Vagina (tissue), 2 donors: ENCODE results near the gene DNAAF5. TPM values are rescaled to one million over a fixed set of nuclear protein-coding genes. Genes with fewer than 3 reads are reported as not detected.

Source experiments
- DNase-seq, 2 donors: peaks; one replicate each; pipeline ENCODE4 v3.0.0-alpha.2; 2017; ENCODE audit errors: extremely low spot score in 2 of 2
- H3K27ac ChIP-seq: fragments of 200-600 bp; sonication (generic); one replicate; pipeline ENCODE4 v1.5.1; 2019
- H3K27me3 ChIP-seq: fragments of 200-600 bp; sonication (generic); one replicate; pipeline ENCODE4 v1.5.1; 2019
- H3K36me3 ChIP-seq, 2 donors: fragments of 200-600 bp; sonication (generic); one replicate each; pipeline ENCODE4 v1.5.1; 2017 to 2019
- H3K4me1 ChIP-seq: fragments of 200-600 bp; sonication (generic); one replicate; pipeline ENCODE4 v1.5.1; 2019
- H3K4me3 ChIP-seq, 2 donors: fragments of 200-600 bp; sonication (generic); 1 replicate in 1 of 2; 2 replicates in 1 of 2; pipeline ENCODE4 v1.5.1; 2016 to 2019
- H3K9me3 ChIP-seq: fragments of 200-600 bp; sonication (generic); one replicate; pipeline ENCODE4 v1.5.1; 2019
- POLR2A ChIP-seq, 2 donors: fragments of 450-650 bp; IDR thresholded peaks; one replicate each; pipeline ENCODE4 v1.6.1; 2017; ENCODE audit warnings: antibody characterized with exemption in 2 of 2, mild to moderate bottlenecking in 2 of 2, moderate library complexity in 2 of 2
- POLR2AphosphoS5 ChIP-seq, 2 donors: sonication (generic); formaldehyde crosslinking; IDR thresholded peaks; one replicate each; pipeline ENCODE4 v1.9.0; 2017; ENCODE audit warnings: antibody characterized with exemption in 2 of 2, mild to moderate bottlenecking in 2 of 2, low read depth in 1 of 2; ENCODE audit not compliant: insufficient read depth in 1 of 2
- intact Hi-C: fragments of 100-400 bp; cut with DNase I; formaldehyde crosslinking; loops from one replicate; pipeline ENCODE4 v1.15.1; 2023
- total RNA-seq: library from RNA; depleted of rRNA; stranded (reverse); fragments of >200 nt; gene quantifications from one replicate; pipeline ENCODE4 v1.2.3, GENCODE V29; 2016
- TF ChIP-seq, protein P1 (sequence below), 3 experiments: fragments of 450-650 bp in 2 of 3; fragments of 200-600 bp in 1 of 3; sonication (generic) in 1 of 3; IDR thresholded peaks; one replicate each; pipeline ENCODE4 v1.5.1; 2017 to 2019; ENCODE audit warnings: antibody characterized with exemption in 3 of 3, mild to moderate bottlenecking in 2 of 3, moderate library complexity in 2 of 3

Gene DNAAF5
- total RNA-seq, 1 donor from 2014 or later = 29.7 TPM

DNA sequence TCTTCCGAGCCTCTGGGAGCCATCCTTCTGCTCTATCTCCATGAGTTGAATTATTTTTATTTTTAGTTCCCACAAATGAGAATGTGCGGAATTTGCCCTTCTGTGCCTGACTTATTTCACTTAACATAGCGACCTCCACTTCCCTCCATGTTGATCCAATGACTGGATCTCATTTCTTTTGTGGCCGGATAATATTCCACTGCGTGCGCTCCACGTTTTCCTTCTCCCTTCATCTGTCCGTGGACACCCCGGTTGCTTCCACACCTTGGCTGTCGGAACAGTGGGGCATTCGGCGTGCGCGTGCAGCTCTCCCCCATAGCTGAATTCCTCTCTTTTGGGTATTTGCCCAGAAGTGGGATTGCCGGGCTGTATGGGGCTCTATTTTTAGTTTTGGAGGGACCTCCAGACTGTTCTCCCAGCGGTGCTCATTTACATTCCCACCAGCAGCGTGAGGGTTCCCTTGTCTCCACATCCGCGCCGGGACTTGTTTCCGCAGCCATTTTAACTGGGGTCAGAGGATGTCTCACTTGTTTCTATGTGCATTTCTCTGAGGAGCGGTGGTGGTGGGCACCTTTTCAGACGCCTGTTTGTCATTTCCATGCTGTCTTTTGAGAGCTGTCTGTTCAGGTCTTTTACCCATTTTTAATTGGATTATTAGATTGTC lies 54.8 kb downstream of the DNAAF5 start:
- no peaks in the 10 kb centered on the region for H3K27me3 ChIP-seq
- H3K4me3 ChIP-seq = no peak overlapping the region
- no peaks in the 10 kb centered on the region for H3K9me3 ChIP-seq
- TF ChIP-seq POLR2A (IDR thresholded peaks at IDR 0.05) = no peak
- no peak for TF ChIP-seq POLR2AphosphoS5 (IDR thresholded peaks at IDR 0.05; ENCODE audit: insufficient read depth in 1 of 2, low read depth in 1 of 2)
- TF ChIP-seq, protein P1, sequence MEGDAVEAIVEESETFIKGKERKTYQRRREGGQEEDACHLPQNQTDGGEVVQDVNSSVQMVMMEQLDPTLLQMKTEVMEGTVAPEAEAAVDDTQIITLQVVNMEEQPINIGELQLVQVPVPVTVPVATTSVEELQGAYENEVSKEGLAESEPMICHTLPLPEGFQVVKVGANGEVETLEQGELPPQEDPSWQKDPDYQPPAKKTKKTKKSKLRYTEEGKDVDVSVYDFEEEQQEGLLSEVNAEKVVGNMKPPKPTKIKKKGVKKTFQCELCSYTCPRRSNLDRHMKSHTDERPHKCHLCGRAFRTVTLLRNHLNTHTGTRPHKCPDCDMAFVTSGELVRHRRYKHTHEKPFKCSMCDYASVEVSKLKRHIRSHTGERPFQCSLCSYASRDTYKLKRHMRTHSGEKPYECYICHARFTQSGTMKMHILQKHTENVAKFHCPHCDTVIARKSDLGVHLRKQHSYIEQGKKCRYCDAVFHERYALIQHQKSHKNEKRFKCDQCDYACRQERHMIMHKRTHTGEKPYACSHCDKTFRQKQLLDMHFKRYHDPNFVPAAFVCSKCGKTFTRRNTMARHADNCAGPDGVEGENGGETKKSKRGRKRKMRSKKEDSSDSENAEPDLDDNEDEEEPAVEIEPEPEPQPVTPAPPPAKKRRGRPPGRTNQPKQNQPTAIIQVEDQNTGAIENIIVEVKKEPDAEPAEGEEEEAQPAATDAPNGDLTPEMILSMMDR (IDR thresholded peaks at IDR 0.05) = no peak
- H3K36me3 ChIP-seq = peaks cover 0 to 21% of the 10 kb centered on the region in 2 donors
- peaks cover 9% of the 10 kb centered on the region for H3K4me1 ChIP-seq
- intact Hi-C loops = no loop called here
- no peak for DNase-seq
- H3K27ac ChIP-seq = no peak overlapping the region

- no peak overlapping the region for H3K4me3 ChIP-seq
- peaks cover 0 to 14% of the 10 kb centered on the region in 2 donors for H3K36me3 ChIP-seq
- intact Hi-C loops = no loop called here
- H3K27ac ChIP-seq = no peak overlapping the region
- H3K27me3 ChIP-seq = no peaks in the 10 kb centered on the region
- no peaks in the 10 kb centered on the region for H3K9me3 ChIP-seq
- peaks cover 14% of the 10 kb centered on the region for H3K4me1 ChIP-seq
- DNase-seq = no peak
- no peak for TF ChIP-seq POLR2AphosphoS5 (IDR thresholded peaks at IDR 0.05; ENCODE audit: insufficient read depth in 1 of 2, low read depth in 1 of 2)
- TF ChIP-seq, protein P1 (IDR thresholded peaks at IDR 0.05) = no peak
- TF ChIP-seq POLR2A (IDR thresholded peaks at IDR 0.05) = no peak
These were observed 55.5 kb downstream of the DNAAF5 start for GRCh38 chr7:781936-782529.

DNA sequence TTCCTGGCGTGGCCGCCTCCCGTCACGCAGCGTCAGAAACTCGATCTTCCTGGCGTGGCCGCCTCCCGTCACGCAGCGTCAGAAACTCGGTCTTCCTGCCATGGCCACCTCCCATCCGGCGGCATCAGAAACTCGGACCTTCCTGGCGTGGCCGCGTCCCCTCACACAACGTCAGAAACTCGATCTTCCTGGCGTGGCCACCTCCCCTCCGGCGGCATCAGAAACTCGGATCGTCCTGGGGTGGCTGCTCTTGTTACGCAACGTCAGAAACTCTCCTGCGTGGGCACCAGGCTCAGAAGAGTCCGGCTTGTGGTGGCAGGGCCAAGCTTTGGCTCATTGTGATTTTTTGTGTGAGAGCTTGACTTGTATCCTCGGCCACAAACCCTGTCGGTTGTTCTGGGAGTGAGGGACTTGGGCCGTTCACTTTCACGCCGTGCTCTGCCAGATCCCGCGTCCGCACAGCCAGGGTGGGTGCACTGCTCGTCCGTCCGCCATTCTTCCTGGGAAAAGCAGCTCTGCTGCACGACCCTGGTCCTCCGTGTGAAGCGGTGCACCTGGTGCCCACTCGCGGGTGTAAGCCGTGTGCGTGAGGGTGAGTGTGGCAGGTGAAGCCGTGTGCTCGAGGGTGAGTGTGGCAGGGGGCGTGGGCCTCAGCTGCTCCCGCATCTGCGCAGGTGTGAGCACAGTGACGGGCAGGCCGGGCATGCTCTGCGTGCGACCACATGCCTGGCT lies 56.4 kb downstream of the DNAAF5 start:
- H3K4me3 ChIP-seq = no peak overlapping the region
- no peaks in the 10 kb centered on the region for H3K9me3 ChIP-seq
- intact Hi-C loops = no loop called here
- TF ChIP-seq POLR2A (IDR thresholded peaks at IDR 0.05) (no peak), POLR2AphosphoS5 (IDR thresholded peaks at IDR 0.05; ENCODE audit: insufficient read depth in 1 of 2, low read depth in 1 of 2) (no peak)
- TF ChIP-seq, protein P1 (IDR thresholded peaks at IDR 0.05) = no peak
- no peaks in the 10 kb centered on the region for H3K27me3 ChIP-seq
- peaks cover 0 to 13% of the 10 kb centered on the region in 2 donors for H3K36me3 ChIP-seq
- H3K4me1 ChIP-seq = peaks cover 14% of the 10 kb centered on the region
- DNase-seq = no peak
- no peak overlapping the region for H3K27ac ChIP-seq

GRCh38 chr7:783556-784490 lies 57.3 kb downstream of the DNAAF5 start:
- intact Hi-C loops = no loop called here
- no peak overlapping the region for H3K4me3 ChIP-seq

More at GRCh38 chr7:783556-784490, 57.3 kb downstream of the DNAAF5 start:
- no peak for DNase-seq
- Histone ChIP-seq H3K4me1 (peaks cover 14% of the 10 kb centered on the region), H3K36me3 (peaks cover 0 to 13% of the 10 kb centered on the region in 2 donors), H3K27ac (no peak overlapping the region), H3K27me3 (no peaks in the 10 kb centered on the region), H3K9me3 (no peaks in the 10 kb centered on the region)
- TF ChIP-seq POLR2AphosphoS5 (IDR thresholded peaks at IDR 0.05; ENCODE audit: insufficient read depth in 1 of 2, low read depth in 1 of 2) (no peak), POLR2A (IDR thresholded peaks at IDR 0.05) (no peak)
- TF ChIP-seq, protein P1 (IDR thresholded peaks at IDR 0.05) = no peak
